Measurements from ENCODE around the gene TMEM11.

GRCh38 chr17:21186399-21187187, 27.4 kb downstream of the TMEM11 start:
- no peak for TF ChIP-seq CTCF (conservative IDR thresholded peaks at IDR 0.05 in 1 of 2, IDR thresholded peaks at IDR 0.05 in 1 of 2; ENCODE audit: extremely low read depth in 1 of 2, insufficient read depth in 1 of 2, low read depth in 1 of 2, low read length in 2 of 2)
- TF ChIP-seq EZH2 (IDR thresholded peaks at IDR 0.05; ENCODE audit: borderline replicate concordance, low read length): no peak
